GM10847 (cell line): ENCODE data around the gene TPRA1.

Experiments
- POLR2A ChIP-seq: IDR thresholded peaks from 2 replicates; pipeline ENCODE4 v1.6.1; 2011; ENCODE audit not compliant: insufficient read length; ENCODE audit errors: extremely low read depth

TPRA1 gene

DNA sequence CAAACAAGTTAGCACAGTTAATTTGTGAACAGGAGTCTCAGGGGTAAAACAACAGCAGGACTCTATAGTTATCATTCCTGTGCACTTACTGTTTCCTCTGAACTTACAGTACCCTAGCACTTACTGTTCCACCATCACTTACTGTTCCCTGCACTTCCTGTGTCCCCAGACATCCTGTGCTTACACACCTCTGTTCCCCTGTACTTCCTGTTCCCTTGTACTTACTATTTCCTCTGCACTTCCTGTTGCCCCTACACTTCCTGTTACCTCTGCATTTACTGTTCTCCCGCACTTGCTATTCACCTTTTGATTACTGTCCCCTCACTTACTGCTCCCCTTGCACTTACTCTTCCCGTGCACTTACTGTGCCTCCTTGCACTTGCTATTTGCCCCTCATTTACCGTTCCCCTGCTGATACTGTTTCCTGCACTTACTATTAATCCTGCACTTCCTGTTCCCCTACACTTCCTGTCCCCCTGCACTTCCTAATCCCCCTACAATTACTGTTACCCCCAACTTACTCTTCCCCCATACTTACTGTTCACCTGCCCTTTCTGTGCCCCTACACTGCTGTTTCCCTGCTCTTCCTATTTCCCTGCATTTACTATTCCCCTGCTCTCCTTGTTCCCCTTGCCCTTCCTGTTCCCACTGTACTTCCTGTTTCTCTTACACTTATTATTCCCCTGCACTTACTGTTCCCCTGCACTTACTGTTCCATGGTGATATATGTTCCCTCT lies 30.3 kb downstream of the TPRA1 start:
- no peak for TF ChIP-seq POLR2A

DNA sequence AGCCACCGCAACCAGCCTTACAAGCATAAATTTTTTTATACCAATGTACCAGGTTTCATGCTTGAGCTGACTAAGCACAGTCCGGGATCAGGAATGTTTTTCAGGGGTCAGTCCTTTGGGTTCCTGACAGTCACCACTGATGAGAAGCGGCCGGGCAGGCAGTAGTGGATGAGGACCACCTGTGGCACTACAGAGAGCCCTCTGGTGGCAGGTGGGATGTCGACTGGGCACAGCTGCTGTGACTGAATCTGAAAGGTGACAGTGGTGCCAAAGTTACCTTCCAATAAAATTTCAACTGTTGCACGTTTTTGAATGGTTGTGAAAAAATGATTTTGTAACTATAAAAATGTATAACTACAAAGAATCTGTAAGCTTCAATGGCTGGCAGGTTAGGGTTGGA lies 34.0 kb downstream of the TPRA1 start:
- TF ChIP-seq POLR2A: no peak

DNA sequence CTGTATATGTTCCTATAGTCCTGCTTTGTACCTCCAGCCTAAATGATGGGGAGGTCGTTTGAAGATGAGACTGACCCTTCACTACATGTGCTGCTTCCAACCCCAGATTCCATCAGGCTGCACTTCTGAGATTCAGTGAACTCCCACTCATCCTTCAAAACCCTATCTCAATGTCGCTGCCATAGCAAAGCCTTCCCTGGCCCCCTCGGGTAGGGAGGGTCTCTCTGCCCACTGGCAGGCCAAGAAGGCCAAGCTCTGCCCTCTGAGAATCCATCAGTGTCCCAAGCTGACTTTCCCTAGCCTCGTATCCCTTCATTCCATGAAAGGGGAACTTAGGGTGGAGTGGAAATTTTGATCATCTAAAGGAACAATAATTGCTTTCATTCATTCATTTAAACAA lies 35.4 kb downstream of the TPRA1 start:
- no peak for TF ChIP-seq POLR2A

DNA sequence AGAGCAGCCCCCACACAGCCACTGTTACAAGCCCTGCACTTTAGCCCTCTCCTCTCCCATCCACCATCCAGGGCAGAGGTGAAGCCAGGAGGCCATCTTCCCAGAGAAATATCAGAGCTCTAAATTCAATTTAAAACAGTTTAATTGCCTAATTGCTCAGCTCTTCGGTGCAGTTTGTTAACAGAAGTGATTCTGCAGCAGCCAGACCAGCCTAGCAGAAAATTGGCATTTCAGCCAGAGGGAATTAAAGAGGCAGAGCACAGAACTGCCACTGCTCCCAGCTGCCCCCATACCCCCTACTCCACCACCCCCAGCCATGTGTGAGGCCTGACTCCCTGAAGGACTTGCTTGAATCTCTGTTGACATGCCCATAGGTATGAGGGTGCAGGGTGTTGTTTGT lies 38.5 kb downstream of the TPRA1 start:
- no peak for TF ChIP-seq POLR2A

DNA sequence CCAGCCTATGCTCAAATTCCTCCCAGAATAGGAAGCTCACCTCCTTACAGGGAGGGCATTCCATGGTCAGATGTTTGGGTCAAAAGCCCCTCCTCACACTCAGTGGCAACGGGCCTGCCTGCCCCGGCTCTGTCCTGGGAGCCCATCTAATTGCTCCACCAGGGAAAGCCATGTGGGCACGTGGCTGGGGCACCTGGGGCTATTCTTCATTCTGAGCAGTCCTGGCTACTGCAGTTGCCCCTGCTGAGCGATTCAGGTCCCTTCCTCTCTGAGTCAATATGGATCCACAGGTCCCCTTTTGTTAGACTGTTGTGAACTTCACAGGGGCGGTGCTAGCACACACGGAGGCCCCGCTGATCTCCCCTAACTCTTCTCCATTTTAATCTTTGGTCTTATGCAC lies 39.4 kb downstream of the TPRA1 start:
- TF ChIP-seq POLR2A: no peak

DNA sequence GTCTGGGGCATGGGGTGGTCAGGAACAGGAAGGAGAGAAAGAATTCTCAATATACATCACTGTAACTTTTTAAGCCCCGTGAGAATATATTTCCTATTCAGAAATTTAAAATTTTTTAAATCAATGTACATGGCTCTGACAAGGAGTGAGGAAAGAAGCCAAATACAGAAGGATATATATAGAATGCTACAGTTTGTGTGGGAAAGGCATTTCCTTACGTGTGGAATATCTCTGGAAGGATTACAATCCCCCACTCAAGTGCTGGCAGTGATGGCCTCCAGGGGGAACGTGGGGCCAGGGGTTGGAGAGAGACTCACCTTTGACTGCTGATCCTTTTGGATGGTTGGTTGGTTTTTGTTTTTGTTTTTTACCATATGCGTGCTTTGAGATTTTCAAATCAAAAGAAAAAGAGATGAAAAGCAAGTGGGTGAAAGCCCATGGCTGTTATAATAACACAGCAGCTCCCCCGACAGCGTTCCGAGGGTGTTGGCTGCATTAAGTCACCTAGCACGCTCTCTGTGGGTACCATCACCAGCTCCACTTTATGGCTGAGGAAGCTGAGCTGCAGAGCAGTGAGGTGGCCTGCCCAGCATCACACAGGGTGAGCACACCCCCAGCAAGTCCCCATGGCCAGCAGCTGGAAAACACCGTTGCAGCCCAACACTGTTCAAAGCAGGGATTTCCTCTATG lies 39.9 kb downstream of the TPRA1 start:
- TF ChIP-seq POLR2A: no peak

DNA sequence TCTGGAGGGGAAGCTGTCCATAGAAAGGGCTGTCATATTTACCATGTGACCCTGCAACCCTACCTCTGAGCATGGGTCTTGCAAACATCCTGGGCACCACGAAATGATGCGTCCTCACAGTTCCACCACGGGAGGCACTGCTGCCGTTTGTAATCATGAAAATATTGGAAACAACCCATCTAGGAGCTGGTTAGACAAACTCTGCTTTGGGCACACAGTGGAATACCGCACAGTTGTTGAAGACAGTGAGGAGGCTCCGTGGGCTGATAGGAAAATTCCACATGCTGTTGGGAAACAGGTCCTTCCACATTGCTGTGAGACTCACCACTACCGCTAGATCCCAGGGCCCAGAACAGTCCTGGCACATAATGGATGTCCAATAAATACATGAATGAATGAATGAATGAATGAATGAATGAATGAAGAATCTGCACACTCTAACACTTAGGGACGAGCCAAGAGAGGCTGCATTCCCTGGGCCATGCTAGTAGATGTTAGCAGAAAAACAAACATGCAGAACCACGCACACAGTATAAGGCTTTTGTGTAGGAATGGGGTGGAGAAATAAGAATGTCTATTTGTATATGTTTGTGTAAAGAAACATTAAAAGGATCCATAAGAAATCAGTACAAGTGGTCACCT lies 40.6 kb downstream of the TPRA1 start:
- TF ChIP-seq POLR2A: no peak

DNA sequence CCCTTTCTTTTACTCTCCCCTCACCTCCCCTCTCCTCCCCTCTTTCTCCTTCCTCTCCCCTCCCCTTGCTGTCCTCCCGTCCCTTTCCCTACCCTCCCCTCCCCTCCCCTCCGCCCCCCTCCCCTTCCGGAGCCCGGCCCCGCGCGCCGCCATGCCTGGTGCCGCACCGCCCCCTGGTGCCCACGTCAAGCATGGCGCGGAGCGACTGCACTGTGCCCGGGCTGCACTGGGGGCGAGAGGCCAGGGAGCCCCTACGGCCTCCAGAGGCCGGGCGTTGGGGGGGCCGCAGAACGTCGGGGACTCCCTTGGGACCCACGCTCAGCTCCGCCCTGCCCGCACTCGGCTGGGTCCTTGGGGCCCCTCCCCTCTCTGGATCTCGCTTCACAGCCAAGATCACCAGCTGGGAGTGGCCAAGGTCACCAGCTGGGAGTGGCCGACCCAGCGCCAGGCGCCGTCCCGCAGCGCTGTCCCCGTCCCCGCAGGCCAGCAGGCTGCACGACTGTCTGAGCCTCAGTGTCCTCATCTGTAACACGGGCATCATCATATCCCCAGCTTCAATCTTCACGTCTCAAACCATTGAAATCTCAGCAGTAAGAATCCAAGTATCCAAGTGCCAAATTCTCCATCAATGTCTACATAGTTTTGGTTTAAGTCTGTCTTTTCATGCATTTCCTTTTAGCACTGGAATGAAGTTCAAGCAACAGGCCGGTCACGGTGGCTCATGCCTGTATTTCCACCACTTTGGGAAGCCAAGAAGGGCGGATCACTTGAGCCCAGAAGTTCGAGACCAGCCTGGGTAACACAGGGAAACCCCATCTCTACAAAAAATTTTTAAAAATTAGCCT lies 42.5 kb downstream of the TPRA1 start:
- TF ChIP-seq POLR2A: no peak

DNA sequence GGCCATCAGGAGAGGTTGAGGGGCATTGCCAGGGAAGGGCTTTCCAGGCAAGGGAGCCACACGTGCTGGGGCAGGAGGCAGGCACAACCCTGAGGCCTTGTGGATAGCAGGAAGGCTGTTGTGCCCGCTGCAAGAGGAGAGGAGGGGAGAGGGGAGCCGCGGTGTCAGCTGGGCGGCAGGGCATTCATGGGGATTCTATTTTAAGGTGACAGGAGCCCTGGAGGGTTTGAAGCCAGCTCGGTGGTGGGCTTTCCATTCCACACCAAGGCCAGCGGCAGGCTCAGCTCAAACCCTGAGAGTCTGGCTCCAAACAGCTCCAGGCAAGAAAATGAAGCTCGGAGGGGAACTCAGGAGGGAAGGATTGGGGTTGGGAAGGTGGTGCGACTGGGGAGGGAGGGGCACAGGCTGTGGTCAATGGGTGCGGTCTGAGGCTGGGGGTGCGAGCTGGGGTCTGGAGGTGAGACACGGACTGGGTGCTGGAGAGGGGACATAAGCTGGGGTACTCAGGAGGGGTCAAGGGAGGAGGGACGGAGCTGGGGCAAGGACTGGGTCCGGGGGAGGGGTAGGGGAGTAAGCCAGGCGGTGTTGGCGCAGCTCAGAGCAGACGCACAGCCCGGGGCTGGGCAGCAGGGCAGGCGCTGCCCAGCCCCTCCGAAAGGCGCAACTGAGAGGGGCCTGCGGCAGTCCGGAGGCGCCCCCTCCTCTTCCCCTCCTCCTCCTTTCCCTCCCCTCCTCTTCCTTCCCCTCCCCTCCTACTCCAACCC lies 43.4 kb downstream of the TPRA1 start:
- no peak for TF ChIP-seq POLR2A

DNA sequence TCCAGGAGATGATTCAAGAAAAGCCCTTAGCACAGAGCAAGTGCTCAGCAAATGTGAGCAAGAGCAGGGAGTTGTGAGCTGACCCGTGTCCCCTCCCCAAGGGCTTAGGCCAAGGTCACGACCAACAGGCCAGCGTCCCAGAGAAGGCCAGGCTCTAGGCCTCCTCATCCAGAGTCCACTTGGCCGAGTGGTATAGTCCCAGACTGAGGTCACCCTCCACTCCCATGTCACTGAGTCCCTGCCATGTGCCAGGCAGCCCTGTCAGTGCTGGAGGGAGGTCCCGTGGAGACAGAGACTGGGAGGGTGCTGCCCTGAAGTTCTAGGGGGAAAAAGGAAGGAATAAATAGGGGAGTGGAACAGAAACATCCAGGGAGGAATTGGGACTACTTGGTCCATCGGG lies 44.0 kb downstream of the TPRA1 start:
- TF ChIP-seq POLR2A: no peak

DNA sequence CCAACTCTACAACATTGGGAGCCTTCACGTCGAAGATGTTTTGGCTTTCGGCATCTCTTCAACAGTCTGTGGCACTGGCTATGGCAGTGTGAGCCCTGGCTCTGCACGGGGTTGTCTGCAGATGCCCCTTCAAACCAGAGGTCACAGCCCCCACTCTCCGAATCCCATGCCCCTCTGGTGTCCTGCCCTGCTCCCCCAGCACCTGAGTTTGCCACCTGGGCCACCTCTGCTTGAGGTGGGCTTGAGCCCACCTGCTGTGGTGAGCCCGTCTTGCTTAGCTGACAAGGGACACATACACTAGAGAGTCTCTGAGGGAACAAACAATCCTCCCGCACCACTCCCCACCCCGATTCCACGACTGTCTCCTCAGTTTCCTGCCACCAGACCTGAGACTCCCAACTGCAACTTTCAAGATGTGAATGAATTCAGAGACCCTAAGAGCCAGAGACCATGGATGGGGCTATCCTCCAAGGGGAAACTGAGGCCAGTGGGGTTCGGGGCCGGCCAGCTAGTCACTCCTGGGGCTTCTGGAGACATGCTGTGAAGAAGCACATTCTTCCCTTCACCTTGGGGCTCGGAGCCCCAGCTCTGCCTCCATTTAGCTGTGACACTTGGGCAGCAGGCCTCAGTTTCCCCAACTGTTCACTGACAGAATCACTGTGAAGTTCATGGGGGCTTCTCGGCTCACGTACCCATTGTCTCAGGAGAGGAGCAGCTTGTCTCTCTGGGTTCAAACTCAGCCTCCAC lies 44.6 kb downstream of the TPRA1 start:
- no peak for TF ChIP-seq POLR2A

DNA sequence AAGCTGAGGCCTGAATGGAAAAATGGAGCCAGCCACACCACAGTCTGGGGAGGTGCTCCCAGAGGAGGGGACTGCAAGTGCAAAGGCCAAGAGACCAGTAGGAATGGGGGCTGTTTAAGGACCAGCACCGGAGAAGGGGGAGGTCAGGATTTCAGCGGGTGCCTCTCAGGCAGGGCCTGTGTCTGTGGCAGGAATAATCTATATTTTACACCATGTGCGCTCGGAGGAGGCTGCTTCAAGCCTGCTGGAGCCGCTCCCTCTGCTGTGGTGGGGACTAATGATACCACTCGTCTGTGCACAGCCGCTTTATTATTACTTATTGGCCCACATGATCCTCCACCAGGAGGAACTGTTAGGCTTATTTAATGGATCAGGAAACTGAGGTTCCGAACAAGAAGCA lies 45.3 kb downstream of the TPRA1 start:
- TF ChIP-seq POLR2A: no peak

DNA sequence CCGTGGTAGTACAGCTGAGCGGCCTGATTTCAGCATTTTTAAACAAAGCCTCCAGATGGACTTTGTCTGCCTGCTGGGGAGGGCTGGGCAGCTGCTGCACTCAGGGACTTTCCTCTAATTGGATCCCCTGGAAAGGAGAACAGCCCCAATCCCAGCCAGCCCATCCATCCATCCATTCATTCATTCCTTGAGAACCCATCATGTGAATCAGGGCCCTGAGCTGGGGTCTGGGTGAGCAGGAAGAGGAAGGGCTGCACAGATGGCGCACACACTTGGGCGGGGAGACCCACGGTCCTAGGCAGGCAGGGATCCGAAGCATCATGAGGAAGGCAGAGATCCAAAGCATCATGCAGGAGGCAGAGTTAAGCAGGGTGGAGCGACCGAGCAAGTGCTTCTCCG lies 45.7 kb downstream of the TPRA1 start:
- no peak for TF ChIP-seq POLR2A

DNA sequence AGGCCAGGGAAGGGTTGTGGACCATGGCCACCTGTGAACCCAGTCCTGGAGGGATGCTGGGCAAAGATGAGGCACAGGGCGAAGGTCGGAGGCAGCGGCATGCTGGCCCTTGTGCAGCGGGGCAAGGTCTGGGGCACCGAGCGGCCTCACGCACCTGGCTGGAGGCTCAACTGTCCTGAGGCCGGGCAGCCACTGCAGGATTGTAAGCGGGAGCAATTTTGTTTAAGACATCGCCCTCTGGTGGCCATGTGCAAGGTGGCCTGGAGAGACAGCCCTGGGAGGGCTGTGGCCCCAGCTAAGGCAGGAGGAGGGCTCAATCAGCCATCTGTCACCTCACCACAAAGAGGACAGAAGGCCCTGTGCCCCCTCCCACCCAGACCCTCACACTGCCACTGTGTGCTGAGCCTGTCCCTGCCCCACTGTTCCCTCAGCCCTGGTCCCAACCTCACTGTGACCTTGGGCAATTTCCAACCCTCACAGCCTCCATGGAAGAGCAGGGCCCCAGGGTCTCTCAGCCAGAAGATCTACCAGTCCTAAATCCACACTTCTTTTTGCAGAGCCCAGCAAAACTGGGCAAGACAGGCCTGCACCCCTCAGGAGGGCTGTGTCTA lies 46.2 kb downstream of the TPRA1 start:
- no peak for TF ChIP-seq POLR2A
